Measurements from ENCODE around the gene STRBP.

Gene STRBP

GRCh38 chr9:123121457-123121856, 146.9 kb downstream of the STRBP start:
- no peak for DNase-seq

- DNase-seq: no peak
Observed at GRCh38 chr9:123120953-123121352, 147.4 kb downstream of the STRBP start.

- no peak for DNase-seq
Observed at GRCh38 chr9:123120131-123120530, 148.3 kb downstream of the STRBP start.

- no peak for DNase-seq
Observed at GRCh38 chr9:123119566-123119965, 148.8 kb downstream of the STRBP start.

GRCh38 chr9:123116036-123116435, 152.3 kb downstream of the STRBP start:
- no peak for DNase-seq

GRCh38 chr9:123115146-123115913, 153.1 kb downstream of the STRBP start:
- no peak for DNase-seq

- DNase-seq: no peak
Observed at GRCh38 chr9:123113185-123113584, 155.2 kb downstream of the STRBP start.

GRCh38 chr9:123112015-123112975, 156.1 kb downstream of the STRBP start:
- no peak for DNase-seq

- no peak for DNase-seq
Observed at GRCh38 chr9:123111427-123112014, 156.9 kb downstream of the STRBP start.

GRCh38 chr9:123109540-123110279, 158.7 kb downstream of the STRBP start:
- no peak for DNase-seq

- DNase-seq: no peak
Observed at GRCh38 chr9:123108976-123109375, 159.4 kb downstream of the STRBP start.

- no peak for DNase-seq
Observed at GRCh38 chr9:123107639-123108285, 160.6 kb downstream of the STRBP start.

- DNase-seq: no peak
Observed at GRCh38 chr9:123105490-123105889, 162.9 kb downstream of the STRBP start.

- no peak for DNase-seq
Observed at GRCh38 chr9:123104807-123105206, 163.6 kb downstream of the STRBP start.

- DNase-seq: no peak
Observed at GRCh38 chr9:123102375-123103113, 165.8 kb downstream of the STRBP start.

GRCh38 chr9:123099548-123099947, 168.8 kb downstream of the STRBP start:
- no peak for DNase-seq

- no peak for DNase-seq
Observed at GRCh38 chr9:123099042-123099441, 169.3 kb downstream of the STRBP start.

- no peak for DNase-seq
Observed at GRCh38 chr9:123098096-123098459, 170.3 kb downstream of the STRBP start.

- no peak for DNase-seq
Observed at GRCh38 chr9:123097430-123098095, 170.8 kb downstream of the STRBP start.

GRCh38 chr9:123096987-123097386, 171.4 kb downstream of the STRBP start:
- no peak for DNase-seq

- DNase-seq: no peak
Observed at GRCh38 chr9:123093141-123093540, 175.2 kb downstream of the STRBP start.
